Measurements from ENCODE around the gene IQCB1. TPM values are rescaled to one million over a fixed set of nuclear protein-coding genes. Genes with fewer than 3 reads are reported as not detected.

IQCB1 gene
- total and polyA plus RNA-seq, 2 experiments from 2014 or later: 28.8 to 39.0 TPM

- TF ChIP-seq CTCF (conservative IDR thresholded peaks at IDR 0.05; ENCODE audit: low read depth in 2 of 2) (no peak), ZNF331 (CRISPR knock-in tag; IDR thresholded peaks at IDR 0.05; ENCODE audit: low read depth) (no peak), STAT1 (IDR thresholded peaks at IDR 0.05; ENCODE audit: unreplicated experiment) (no peak), EZH2 (IDR thresholded peaks at IDR 0.05; ENCODE audit: low read depth, unreplicated experiment) (no peak), CREB1 (CRISPR knock-in tag; IDR thresholded peaks at IDR 0.05; ENCODE audit: low read depth) (no peak)
Measured at GRCh38 chr3:121852256-121852655, 17.4 kb upstream of the IQCB1 start (continued).

- no peaks in the 10 kb centered on the region; the same call in 2 of the 3 replicates for H3K36me3 Mint-ChIP-seq (ENCODE audit: low read depth)
- no peak overlapping the region for H3K27ac Mint-ChIP-seq
- no peaks in the 10 kb centered on the region; the same call in 1 of the 2 replicates for H3K36me3 ChIP-seq (ENCODE audit: insufficient read depth)
- no peaks in the 10 kb centered on the region for H3K4me1 Mint-ChIP-seq
- H3K4me3 Mint-ChIP-seq: no peak overlapping the region
- DNase-seq (ENCODE audit: low spot score): no peak
- no peaks in the 10 kb centered on the region for H3F3A ChIP-seq (replicated peaks; ENCODE audit: low read depth)
- no peaks in the 10 kb centered on the region for H3K79me2 ChIP-seq (replicated peaks; ENCODE audit: insufficient read depth)
- no peaks in the 10 kb centered on the region for H4K20me1 ChIP-seq (replicated peaks; ENCODE audit: insufficient read depth)
- H3K9me2 ChIP-seq (ENCODE audit: insufficient read depth): no peaks in the 10 kb centered on the region
- no peak for ATAC-seq
- H3K4me3 ChIP-seq: no peak overlapping the region
- no peaks in the 10 kb centered on the region for H3K27me3 ChIP-seq (ENCODE audit: insufficient read depth)
- no peaks in the 10 kb centered on the region for H3K27me3 Mint-ChIP-seq (ENCODE audit: insufficient read depth, low read depth, poor library complexity)
- H3K4me1 ChIP-seq (ENCODE audit: insufficient read depth): no peaks in the 10 kb centered on the region
- no peak overlapping the region for H3K27ac ChIP-seq (ENCODE audit: low read depth)
- H3K9me3 Mint-ChIP-seq: no peaks in the 10 kb centered on the region; the same call in 2 of the 3 replicates
- no peak overlapping the region for H3K4me2 ChIP-seq
- no peak overlapping the region for H2AFZ ChIP-seq
- TF ChIP-seq EZH2phosphoT487 (IDR thresholded peaks at IDR 0.05; ENCODE audit: unreplicated experiment): no peak
- no peak for TF ChIP-seq NANOG (IDR thresholded peaks at IDR 0.05; ENCODE audit: borderline replicate concordance)
- TF ChIP-seq REST (IDR thresholded peaks at IDR 0.05; ENCODE audit: unreplicated experiment): no peak
- no peak for TF ChIP-seq EZH2 (IDR thresholded peaks at IDR 0.05; ENCODE audit: low read depth, unreplicated experiment)
- no peak for TF ChIP-seq ZNF114 (CRISPR knock-in tag; IDR thresholded peaks at IDR 0.05)
- no peak for TF ChIP-seq STAT1 (IDR thresholded peaks at IDR 0.05; ENCODE audit: unreplicated experiment)
- no peak for TF ChIP-seq CTCF (conservative IDR thresholded peaks at IDR 0.05; ENCODE audit: low read depth in 2 of 2)
- no peak for TF ChIP-seq ZNF462 (CRISPR knock-in tag; IDR thresholded peaks at IDR 0.05)
- no peak for TF ChIP-seq CREB1 (CRISPR knock-in tag; IDR thresholded peaks at IDR 0.05; ENCODE audit: low read depth)
- TF ChIP-seq ZNF331 (CRISPR knock-in tag; IDR thresholded peaks at IDR 0.05; ENCODE audit: low read depth): no peak
- TF ChIP-seq POLR2AphosphoS5 (IDR thresholded peaks at IDR 0.05; ENCODE audit: low read depth): no peak
Measured at GRCh38 chr3:121844892-121845291, 10.0 kb upstream of the IQCB1 start.
